ENCODE data around the gene ARHGAP42. TPM values are rescaled to one million over a fixed set of nuclear protein-coding genes. Genes with fewer than 3 reads are reported as not detected.

The ARHGAP42 gene
- total and polyA plus RNA-seq, 2 of the 13 experiments (the other 11 are each of a cell fraction or from before 2014, with no cell fraction given), result 2.5 to 4.3 TPM

DNA sequence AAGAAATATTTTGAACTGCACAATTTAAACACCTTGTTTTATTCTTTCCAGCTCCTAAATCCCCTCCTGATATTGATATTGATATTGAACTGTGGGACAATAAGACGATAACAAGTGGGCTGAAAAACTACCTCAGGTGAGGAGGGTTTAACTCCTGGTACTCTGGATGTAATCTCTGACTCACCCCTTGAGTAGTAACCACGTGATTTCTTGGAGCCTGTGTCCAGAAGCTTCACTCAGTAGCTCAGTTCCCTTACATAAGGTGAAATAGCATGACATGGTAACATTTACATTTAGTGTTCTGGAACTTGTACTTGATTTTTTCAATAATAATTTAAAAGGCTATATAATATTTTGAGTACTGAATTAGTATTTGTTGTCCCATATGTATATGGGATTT is 274.5 kb downstream of the ARHGAP42 start (continued):
- TF ChIP-seq SNAPC4 (CRISPR knock-in tag; IDR thresholded peaks at IDR 0.05) (no peak), TEAD2 (CRISPR knock-in tag; IDR thresholded peaks at IDR 0.05) (no peak), ELF3 (CRISPR knock-in tag; IDR thresholded peaks at IDR 0.05) (no peak), SOX5 (CRISPR knock-in tag; IDR thresholded peaks at IDR 0.05; ENCODE audit: borderline replicate concordance) (no peak), HOXA5 (CRISPR knock-in tag; IDR thresholded peaks at IDR 0.05) (no peak), NBN (conservative IDR thresholded peaks at IDR 0.05) (no peak)

GRCh38 chr11:100963375-100963774 is 276.3 kb downstream of the ARHGAP42 start:
- BruUV-seq (replicated peaks), result no TSS peak
- in situ Hi-C loops (cut with HindIII; ENCODE audit: extremely low pct_ligation_motif_present, low pct_unique_long_range_greater_than_20kb) (no loop called here), intact Hi-C loops (cut with micrococcal nuclease; ENCODE audit: unreplicated experiment) (no loop called here)
- H3K4me3 ChIP-seq (replicated peaks in 1 of 3; ENCODE audit: insufficient read depth in 1 of 3, low read depth in 2 of 3, low read length in 3 of 3), result no peak overlapping the region
- CTCF ChIA-PET (ENCODE audit: low intra/inter-chr PET ratio, low total read pairs), result no interaction called here
- no peak overlapping the region for H3K9ac ChIP-seq (ENCODE audit: insufficient read depth, low read depth, low read length)
- H4K20me1 ChIP-seq (ENCODE audit: insufficient read depth, low read length), result no peaks in the 10 kb centered on the region
- H3K4me1 ChIP-seq (ENCODE audit: insufficient read depth, low read length), result no peaks in the 10 kb centered on the region
- H3K27me3 ChIP-seq (ENCODE audit: control insufficient read depth in 1 of 2, insufficient read depth in 2 of 2, low read length in 2 of 2), result no peaks in the 10 kb centered on the region
- FAIRE-seq (no peak), DNase-seq (ENCODE audit: low spot score) (no peak), ATAC-seq (no peak)
- no peak overlapping the region for H2AFZ ChIP-seq (ENCODE audit: low read length)
- no peaks in the 10 kb centered on the region for H3K79me2 ChIP-seq (ENCODE audit: insufficient read depth, low read length)
- no peaks in the 10 kb centered on the region for H3K9me3 ChIP-seq (ENCODE audit: low read length)
- H3K27ac ChIP-seq (ENCODE audit: extremely low read length, insufficient read depth, low read length), result no peak overlapping the region
- POLR2A ChIA-PET, result no interaction called here
- no peaks in the 10 kb centered on the region for H3K36me3 ChIP-seq (replicated peaks in 1 of 2; ENCODE audit: control insufficient read depth in 1 of 2, insufficient read depth in 2 of 2, low read length in 2 of 2)
- WGBS (ENCODE audit: low lambda C conversion rate), result 27% methylated on average over 1 of the region's 1 CpG
- H3K4me2 ChIP-seq (ENCODE audit: low read depth, low read length), result no peak overlapping the region
- TF ChIP-seq ATF7-NPFF (CRISPR knock-in tag; IDR thresholded peaks at IDR 0.05; ENCODE audit: low read depth) (no peak), GLMP (CRISPR knock-in tag; IDR thresholded peaks at IDR 0.05; ENCODE audit: borderline replicate concordance) (no peak), KLF13 (CRISPR knock-in tag; IDR thresholded peaks at IDR 0.05) (no peak), BRF2 (CRISPR knock-in tag; IDR thresholded peaks at IDR 0.05) (no peak)
- TF ChIP-seq, protein P1, sequence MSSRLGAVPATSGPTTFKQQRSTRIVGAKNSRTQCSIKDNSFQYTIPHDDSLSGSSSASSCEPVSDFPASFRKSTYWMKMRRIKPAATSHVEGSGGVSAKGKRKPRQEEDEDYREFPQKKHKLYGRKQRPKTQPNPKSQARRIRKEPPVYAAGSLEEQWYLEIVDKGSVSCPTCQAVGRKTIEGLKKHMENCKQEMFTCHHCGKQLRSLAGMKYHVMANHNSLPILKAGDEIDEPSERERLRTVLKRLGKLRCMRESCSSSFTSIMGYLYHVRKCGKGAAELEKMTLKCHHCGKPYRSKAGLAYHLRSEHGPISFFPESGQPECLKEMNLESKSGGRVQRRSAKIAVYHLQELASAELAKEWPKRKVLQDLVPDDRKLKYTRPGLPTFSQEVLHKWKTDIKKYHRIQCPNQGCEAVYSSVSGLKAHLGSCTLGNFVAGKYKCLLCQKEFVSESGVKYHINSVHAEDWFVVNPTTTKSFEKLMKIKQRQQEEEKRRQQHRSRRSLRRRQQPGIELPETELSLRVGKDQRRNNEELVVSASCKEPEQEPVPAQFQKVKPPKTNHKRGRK (CRISPR knock-in tag; IDR thresholded peaks at IDR 0.05), result no peak
- TF ChIP-seq, protein P2, sequence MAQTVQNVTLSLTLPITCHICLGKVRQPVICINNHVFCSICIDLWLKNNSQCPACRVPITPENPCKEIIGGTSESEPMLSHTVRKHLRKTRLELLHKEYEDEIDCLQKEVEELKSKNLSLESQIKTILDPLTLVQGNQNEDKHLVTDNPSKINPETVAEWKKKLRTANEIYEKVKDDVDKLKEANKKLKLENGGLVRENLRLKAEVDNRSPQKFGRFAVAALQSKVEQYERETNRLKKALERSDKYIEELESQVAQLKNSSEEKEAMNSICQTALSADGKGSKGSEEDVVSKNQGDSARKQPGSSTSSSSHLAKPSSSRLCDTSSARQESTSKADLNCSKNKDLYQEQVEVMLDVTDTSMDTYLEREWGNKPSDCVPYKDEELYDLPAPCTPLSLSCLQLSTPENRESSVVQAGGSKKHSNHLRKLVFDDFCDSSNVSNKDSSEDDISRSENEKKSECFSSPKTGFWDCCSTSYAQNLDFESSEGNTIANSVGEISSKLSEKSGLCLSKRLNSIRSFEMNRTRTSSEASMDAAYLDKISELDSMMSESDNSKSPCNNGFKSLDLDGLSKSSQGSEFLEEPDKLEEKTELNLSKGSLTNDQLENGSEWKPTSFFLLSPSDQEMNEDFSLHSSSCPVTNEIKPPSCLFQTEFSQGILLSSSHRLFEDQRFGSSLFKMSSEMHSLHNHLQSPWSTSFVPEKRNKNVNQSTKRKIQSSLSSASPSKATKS (CRISPR knock-in tag; IDR thresholded peaks at IDR 0.05), result no peak

Measured in HepG2 (cell line).